GM12865 (cell line): ENCODE results near the gene RUFY3.
A peak's percentile ranks its signal among the peaks of the same experiment; 100 is the strongest.

Experiments
- DNase-seq: peaks from one replicate; pipeline ENCODE4 v3.0.0; 2010; ENCODE audit warnings: low read depth
- H3K4me3 ChIP-seq: 2 replicates; pipeline ENCODE4 v1.5.1; 2011; ENCODE audit warnings: mild to moderate bottlenecking, low read depth, low read length, control low read depth
- CTCF ChIP-seq: IDR thresholded peaks from 2 replicates; pipeline ENCODE4 v1.5.1; 2011; ENCODE audit warnings: low read length, control low read depth, low read depth, inconsistent platforms; ENCODE audit not compliant: insufficient read depth; ENCODE audit errors: missing control alignments

The RUFY3 gene

GRCh38 chr4:70816894-70817293 lies 95.1 kb downstream of the RUFY3 start:
- TF ChIP-seq CTCF = no peak
- H3K4me3 ChIP-seq = no peak overlapping the region
- DNase-seq = peak; percentile 15

GRCh38 chr4:70818173-70818855 lies 96.5 kb downstream of the RUFY3 start:
- DNase-seq = peak; percentile 19
- no peak for TF ChIP-seq CTCF
- H3K4me3 ChIP-seq = no peak overlapping the region

GRCh38 chr4:70818921-70819320 lies 97.2 kb downstream of the RUFY3 start:
- DNase-seq = no peak
- TF ChIP-seq CTCF = no peak

GRCh38 chr4:70829015-70829414 lies 107.3 kb downstream of the RUFY3 start:
- no peak overlapping the region for H3K4me3 ChIP-seq
- no peak for TF ChIP-seq CTCF
- no peak for DNase-seq

More at GRCh38 chr4:70818921-70819320, 97.2 kb downstream of the RUFY3 start:
- H3K4me3 ChIP-seq = no peak overlapping the region

GRCh38 chr4:70829492-70829891 lies 107.7 kb downstream of the RUFY3 start:
- H3K4me3 ChIP-seq = no peak overlapping the region
- TF ChIP-seq CTCF = no peak
- DNase-seq = no peak

- TF ChIP-seq CTCF = no peak
- H3K4me3 ChIP-seq = no peak overlapping the region
- DNase-seq = no peak
These were observed 108.3 kb downstream of the RUFY3 start for GRCh38 chr4:70830054-70830453.

GRCh38 chr4:70831293-70831692 lies 109.5 kb downstream of the RUFY3 start:
- TF ChIP-seq CTCF = no peak

More at GRCh38 chr4:70831293-70831692, 109.5 kb downstream of the RUFY3 start:
- no peak for DNase-seq
- H3K4me3 ChIP-seq = no peak overlapping the region
